ENCODE results near the gene RNU1-4.
"Not testable (repeated sequence)": the region's sequence is repeated elsewhere in the genome, so short reads cannot be mapped to it uniquely, and the experiment has no call there.

Gene RNU1-4

DNA sequence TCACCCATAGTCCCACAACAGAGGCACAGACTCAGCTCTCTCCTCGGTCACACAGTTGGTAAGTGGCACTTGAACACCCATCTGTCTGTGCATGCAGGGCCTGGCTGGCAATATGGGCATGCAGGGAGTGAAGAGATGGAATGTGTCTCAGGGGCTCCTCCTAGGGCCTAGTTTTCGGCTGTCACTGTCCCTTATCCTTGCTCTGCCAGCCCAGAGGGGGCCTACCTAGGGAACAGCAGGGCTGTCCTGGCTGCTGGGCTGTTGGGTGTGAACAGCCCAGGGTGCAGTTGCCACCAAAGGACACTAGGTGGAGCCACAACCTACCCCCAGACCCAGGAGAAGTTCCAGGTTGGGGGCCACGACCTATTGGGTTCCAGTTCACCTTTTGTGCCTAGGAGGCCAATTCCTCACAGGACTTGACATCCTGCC is 30.6 kb upstream of the RNU1-4 start:
- DNase-seq, result not testable (repeated sequence)

DNA sequence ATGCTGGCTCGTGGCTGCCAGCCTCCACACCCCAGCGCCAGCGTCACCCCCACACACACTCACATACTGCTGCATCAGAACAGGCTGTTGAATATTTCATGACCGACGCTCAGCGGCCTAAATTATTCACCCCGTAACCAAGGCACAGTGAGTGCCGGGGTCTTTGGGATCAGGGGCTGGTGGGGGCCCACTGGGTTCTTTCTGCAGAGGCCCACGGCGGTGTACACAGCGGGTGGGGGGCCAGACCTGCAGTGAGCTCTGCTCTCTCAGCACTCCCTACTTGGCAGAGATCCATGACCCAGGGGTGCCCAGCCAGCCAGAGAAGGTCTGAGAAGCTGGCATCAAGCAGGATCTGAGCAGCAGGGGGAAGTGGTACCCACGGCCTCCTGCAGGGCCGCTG is 29.7 kb upstream of the RNU1-4 start:
- DNase-seq, result not testable (repeated sequence)

DNA sequence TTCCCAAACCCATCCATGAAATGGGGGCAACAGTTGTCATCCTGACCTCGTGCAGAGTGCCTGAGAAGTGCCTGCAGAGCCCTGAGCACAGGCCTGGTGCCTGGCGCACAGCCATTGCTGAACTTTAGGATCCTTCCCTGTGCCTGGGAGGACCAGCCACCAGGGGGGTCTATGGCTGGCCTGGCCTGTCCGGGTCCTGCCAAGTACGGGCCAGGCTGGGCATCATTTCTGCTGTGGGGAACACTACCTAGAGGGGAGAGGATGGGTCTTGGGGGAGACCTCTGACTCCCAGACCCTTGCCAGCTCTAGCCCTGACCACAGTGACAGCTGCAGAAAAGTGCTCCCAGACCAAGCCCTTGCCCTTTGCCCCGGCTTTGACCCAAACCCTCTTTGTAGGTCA is 28.2 kb upstream of the RNU1-4 start:
- DNase-seq, result not testable (repeated sequence)

DNA sequence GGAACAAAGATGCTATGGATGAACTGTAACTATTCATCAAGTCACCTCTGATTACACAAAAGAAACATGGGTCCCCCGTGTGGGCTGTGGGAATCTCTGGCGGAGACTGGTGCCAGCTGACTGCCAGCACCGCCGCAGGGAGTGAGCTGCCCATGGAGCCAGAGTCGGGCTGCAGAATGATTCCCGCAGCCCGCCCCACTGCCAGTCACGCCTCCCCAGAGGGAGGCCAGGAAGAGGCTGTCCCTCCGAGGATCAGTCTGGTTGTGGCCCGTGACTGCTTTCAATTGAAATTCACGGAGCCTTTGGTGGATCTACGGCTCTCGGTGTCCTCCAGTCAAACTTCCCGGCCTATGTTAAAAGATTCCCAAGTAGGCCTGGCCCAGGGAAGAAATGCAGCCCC is 27.7 kb upstream of the RNU1-4 start:
- DNase-seq, result not testable (repeated sequence)

DNA sequence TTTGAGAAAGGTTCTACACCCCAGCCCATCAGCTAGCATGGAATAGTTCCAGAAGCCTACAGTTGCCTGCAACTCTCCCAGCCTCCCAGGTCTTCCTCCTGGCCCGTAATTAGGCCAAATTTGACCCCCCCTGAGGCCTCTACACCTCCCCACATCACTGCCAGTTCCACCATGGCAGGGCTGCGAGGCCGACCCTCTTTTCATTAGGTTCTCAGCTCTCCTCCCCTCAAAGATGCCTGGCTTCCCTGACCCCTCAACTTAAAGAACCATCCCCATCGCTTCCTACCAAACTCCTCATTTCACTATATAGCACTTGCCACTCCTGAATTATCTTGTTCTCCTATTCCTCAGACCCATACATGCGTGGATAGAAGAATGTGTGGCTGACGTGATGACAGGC is 27.3 kb upstream of the RNU1-4 start:
- not testable (repeated sequence) for DNase-seq

DNA sequence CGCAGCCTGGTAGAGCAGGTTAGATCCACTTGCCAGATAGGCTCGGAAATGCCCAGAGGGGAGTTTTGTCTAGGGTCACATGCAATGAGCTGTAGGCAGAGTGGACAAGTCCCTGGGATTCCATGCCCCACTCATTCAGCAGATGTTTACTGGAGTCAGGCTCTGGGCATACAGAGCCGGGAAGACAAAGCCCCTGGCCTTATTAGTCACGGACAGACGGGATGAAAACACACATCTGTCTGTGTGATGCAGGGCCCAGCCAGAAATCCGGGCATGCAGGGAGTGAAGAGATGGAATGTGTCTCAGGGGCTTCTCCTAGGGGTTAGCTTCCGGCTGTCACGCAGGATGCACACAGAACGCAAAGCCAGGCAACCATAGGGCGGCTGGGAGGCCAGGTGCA is 26.8 kb upstream of the RNU1-4 start:
- DNase-seq, result not testable (repeated sequence)

DNA sequence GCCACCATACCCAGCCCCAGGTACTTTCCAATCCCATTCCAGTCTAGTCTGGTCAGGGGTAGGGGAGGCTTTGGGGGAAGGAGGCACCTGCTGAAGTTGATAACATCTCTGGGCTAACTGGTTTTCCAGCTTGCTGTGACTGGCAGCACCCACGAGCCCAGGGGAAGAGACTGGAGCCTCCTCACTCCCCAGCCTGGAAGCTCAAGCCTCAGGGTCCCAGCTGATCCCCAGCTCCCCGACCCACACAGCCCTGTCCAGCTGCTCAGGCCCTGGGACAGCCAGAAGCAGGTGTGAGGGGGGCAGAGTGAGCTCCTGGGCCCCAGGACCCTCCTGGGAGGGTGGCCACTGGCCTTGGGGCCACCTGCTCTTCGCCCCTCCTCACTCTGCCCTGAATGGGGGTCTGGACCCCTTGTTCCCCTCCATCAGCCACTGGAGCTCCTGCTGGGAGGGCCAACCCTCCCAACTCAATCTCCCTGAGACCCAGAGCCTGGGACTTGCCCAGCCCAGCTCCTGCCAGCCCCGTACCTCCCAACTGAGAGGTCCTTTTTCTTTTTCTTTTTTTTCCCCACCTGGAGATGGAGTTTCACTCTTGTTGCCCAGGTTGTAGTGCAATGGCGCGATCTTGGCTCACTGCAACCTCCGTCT is 23.5 kb upstream of the RNU1-4 start:
- no peak for DNase-seq

DNA sequence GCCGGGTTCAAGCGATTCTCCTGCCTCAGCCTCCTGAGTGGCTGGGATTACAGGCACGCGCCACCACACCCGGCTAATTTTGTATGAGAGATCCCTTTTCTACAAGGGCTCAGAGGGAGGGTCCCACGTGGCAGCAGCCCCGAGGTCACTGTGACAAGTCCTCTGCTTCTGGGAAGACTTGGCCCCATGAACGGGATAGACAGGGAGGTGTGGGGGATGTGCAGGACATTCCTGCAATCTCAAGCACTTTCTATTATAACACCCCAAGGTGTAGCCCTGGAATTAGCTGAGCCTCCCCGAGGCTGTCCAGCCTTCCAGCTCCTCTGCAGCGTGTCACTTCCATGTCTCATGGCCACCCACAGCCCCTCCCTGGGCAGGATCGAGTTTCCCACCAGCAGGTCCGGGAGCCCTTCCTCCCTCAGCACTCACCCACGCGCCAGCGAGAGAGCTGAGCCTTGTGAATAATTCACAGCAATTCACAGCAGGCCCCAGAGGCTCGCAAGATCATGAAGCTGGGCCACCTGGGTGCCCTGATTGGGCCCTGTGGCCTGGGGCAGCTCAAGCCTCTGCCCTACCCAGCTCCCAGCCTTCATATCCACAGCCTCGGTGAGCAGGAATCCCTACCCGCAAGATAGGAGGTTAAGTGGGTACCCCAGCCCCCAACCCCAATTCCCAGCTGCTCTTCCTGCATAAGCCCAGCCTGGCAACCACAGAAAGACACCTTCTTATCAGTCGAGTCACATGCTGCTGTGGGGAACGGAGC is 22.8 kb upstream of the RNU1-4 start:
- DNase-seq, result no peak

DNA sequence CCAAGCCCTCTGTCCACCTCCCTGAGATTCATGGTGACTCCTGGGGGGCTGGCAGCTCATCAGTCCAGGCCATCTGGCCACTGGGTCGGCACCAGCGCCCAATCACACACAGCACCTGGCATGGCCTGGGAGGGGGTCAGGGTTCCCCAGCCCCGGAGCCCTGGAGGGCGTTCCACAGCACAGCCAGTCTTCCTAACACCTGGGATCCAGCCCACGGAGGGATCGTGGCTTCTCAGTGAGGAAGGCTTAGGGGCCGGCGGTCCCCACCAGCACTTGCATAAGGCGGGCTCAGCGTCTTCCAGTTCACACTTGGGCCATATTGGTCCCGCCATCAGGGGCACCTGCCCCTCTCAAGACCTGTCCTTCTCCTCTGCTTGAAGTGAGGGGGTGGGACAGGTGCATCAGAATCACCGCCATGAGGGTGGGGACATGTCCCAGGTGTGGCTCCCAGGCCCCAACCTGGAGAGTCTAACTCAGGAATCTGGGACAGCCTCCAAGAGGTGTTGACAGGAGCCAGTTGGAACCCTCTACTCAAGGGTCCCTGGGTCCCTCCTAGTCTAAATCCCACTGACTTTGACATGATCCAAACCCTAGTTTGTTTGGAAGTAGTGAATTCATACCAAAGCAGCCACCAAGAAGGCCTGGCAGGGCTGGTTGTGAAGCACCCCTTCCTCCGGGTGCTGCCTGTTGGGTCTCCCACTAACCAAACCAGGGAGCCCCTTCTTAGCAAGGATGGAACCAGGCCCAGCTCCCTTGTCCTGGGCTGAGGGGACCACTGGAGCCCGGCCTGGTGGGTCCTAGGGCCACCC is 22.0 kb upstream of the RNU1-4 start:
- not testable (repeated sequence) for DNase-seq

DNA sequence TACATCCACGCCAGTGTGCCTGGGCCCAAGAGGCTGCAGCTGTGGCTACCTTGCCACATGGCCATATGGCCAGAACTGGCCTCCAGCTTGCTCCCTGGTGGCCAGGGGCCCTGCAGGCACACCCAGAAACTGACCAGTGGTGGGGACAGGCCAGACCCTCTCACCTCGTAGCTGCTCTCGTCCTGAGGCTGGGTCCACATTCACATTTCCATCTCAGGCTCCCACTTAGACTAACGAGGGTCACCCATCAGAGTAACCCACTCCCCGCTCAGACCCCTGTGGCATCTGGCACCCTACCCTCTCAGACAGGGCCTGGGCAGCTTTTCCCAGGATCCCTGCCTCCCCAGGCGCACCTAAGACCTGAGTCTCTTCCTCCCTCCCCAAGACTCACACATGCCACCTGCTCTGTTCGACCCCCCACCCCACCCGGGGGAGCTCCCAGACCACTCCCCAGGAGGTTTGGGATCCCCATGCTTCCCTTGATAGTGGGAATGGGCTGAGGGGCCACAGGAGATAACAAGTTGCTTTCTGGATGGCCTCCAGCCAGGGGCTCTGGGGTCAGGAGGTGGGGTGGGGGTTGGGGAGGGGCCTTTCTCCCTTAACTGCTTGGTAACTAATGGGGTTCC is 21.3 kb upstream of the RNU1-4 start:
- no peak for DNase-seq

DNA sequence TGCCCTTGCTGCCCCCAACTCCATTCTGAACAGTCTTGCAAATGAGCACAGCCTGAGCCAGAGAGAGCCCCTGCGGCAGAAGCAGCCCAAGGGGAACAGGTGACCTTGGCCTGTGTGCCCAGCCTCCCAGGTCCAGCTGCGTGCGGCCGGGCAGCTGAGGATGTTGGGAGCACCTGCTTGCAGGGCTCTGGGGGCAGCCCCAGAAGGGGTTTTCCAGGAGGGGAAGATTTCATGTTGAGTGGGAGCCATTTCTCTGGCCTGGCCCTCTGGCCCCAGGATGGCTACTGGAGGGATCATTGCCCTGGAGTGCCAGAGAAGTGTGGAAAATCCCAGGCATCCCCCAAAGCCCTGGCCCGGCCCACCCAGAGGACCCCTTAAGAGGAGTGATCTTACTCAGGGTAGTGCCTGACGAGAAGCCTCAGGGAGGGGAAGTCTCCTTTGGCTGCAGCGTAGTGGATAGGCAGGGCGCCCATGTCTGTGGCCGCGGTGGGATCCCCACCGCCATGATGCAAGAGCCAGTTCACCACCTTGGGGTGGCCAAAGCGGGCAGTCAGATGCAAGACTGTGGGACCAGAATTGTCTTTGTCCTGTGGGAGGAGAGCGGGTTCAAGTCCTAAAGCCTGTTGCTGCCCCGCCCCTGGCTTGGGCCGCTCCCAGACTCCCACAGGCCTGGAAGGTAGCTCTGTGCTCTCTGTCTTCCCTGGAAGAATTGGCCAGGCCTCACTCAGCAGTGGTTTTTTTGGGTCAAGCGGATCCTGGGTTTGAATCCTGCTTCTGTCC is 20.6 kb upstream of the RNU1-4 start:
- DNase-seq, result no peak

DNA sequence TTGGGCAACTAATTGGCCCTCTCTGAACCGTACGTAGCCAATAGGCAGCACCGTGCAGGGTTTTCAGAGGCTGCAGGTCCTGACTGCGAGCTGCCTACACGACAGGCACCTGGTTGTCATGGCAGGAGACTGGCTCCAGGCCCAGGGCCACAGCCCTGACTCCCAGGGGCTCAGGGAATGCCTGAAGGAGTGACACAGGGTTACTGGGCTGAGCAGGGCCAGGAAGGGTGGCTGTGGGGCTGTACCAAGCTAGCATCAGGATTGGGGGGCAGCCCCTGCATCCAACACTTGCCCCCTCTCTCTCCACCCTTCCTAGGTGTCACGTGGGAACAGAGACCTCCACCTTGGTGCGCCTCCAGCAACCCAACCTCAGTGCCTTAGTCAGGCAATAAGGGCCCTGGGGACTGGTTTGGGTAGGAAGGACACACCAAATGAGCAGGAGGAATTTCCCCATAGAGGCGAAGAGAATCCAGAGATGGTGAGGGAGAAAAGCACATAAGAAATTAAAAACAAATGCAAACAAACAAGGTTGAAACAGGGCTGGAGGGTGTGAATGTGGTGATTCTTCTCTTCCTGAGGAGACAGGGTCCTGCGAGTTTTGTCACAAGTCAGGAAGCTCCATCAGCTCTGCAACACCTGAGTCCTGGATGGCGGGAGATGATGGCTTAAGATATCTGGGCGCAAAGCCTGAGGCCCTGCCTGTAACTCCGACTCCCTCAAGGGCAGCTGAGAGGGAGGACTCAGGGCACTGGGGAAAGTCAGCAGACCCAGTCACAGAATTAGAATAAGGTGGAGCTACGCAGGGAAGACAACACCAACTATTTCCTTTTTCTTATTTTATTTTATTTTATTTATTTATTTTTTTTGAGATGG is 19.7 kb upstream of the RNU1-4 start:
- DNase-seq, result no peak

DNA sequence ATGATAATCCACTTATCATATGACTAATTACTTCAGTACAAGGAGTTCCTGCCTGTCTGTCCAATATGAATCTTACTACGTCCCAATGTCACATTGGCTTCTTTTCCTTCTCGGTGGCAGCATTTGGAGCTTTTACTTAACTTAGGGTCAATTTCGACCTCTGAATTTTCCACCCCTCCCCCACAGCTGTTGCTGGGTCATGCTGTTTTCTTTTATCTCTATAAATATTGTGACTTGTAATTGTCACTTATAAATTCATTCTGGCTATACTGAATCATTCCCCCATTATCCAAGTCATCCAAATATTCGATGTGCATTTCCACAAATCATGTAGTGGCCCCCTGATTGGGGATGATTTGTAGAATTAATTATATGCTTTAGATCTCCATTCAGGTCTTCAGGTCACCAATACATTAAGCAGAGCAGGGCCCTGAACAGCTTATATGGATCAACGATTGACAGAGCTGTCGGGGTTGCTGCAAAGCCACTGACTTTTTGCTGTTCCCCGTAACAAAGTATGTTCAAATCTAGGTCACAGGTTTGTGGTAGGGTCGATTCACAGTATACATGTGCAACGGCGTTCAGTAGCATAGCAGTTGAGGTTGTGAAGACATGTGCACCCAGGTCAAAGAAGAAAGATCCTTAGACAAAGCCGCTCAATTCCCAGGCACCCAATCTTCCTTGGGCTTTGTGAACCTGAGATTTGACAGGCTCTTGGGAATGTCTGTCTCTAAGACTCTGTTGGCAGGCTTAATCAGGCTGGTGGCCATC is 18.3 kb upstream of the RNU1-4 start:
- DNase-seq, result no peak

DNA sequence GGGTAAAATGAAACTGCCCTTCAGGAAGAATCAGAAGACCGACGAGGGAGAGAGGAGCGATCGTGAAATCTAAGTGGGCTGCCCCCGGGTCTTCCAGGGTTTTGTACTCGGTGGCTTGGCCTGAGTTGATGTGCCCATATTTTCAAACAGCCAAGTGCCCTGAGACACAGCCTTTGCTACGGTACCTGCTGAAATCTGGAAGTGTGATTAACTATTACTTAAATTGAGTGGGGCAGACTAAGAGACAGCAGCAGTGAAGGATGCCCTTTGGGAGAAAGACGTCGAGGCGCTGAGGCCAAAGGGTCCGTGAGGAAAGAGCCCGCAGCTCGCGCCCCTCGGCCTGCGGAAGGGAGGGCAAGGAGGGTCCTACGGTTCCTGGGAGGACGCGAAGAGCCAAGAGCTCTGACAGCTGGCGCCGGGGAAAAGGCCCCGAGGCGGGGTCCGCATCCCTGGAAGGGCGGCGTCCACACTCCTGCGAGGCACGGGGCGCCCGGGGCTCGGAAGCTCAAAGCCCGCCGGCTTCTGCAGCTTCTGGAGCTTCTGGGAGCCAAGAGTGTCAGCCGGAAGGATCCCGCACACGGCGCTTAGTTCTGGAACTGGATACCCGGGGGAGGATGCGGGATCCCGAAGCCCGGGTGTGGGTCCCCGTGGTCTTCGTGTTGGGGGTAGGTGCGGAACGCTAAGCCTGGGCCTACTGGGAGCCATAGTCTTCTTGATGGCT is 15.4 kb upstream of the RNU1-4 start:
- DNase-seq, result no peak

DNA sequence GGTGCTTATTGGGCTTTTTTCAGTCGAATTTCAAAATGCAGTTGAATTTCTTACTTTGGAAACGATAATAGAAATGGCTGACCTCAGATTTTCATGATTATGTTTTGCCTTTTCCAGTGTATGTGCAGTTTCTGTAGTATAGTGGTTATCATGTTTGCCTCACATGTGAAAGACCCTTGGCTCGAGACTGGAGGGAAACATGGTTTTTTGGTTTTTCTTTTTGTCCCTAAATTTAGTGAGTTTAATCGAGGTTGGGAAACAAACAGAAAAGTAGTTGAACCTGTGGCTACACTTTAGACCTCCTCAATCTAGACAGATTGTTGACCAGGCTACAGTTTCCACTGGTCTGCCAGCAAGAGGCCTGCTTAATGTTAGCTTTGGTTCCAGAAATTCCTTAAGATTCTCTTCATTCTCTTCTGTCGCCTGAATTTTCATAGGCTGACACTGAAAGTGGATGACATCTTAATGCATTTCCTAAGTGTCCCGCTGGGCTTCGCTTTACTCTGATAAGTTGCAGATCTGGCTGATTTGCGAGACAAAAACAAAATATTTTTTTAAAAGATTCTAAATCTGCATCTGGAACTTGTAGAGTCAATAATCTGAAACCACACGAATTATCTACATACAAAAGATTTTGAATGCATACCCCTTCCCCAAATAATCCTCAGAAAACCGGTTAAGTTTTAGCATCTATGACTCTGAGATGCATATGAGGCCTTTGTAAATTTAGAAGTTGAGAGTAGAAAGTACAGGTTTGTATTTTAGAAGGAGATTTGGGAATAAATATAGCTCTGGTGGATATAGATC is 14.7 kb upstream of the RNU1-4 start:
- DNase-seq, result not testable (repeated sequence)

DNA sequence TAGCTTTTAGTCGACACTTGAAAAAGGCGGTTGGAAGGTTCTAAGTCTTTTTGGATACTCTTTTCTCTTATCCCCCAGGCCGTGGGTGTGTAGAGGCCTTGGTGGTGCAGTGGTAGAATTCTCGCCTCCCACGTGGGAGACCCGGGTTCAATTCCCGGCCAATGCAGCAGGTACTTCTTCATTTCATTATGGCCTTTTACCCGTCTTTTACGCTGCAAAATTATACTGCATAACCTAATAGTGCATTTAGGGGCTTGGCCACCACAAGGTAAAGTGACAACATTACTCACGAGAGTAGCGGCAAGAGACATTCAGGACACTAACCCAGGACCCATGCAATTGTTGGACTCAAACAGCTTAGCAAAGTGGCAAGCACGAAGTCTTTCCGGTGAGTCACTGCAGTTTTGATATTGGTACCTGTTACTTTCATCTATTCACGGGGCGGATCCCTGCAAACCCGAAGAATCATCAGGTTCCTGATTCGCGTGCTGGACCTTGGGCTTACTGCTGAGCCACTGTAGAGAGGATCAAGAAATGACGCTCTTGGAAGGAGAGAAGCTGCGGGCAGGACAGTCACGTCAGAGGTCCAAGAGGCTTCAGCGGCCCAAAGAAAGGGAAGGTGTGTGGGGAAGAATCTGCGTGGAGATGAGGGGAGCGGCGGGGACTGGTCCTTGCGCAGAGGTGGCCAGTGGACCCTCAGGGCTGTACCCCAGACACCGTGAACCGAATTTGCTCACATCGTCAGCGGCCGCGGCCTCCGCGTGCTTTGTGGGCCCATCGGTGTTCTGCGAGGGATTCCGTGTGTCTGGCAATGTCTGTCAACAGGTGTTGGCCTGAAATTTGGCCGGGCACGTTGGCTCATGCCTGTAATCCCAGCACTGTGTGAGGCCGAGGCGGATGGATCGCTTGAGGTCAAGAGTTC is 12.9 kb upstream of the RNU1-4 start:
- DNase-seq, result peak; percentile 100

DNA sequence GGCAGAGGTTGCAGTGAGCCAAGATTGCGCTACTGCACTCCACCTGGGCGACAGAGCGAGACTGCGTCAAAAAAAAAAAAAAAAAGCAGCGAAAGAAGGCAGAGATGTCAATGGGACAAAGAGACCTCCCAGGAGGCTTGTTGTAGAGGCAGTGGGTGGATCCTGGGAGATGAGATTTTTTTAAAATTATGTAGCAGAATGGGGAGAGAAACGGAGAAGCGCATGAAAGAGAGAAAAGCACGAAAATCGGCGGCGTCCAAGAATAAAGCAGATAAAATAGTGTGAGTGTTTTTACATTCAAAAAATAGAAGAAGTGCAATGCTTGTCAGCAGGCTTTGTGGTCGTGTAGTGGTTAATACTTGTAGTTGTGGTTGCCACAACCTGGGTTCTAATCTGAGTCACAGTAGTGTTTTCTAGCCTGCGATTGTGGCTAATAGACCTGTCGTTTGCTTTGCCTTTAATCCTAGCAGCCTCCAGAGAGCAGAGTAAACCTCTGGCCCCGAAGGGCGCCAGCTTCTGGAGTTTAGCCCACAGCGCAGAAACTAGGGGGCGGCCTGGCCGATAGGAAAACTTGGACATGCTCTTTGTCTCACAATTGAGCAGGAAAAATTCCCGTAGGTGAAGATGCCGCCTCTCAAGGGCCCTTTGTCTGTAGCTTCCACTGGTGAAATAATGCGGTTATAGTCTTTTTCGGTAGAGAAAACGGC is 11.9 kb upstream of the RNU1-4 start:
- not testable (repeated sequence) for DNase-seq
